ENCODE measurements around the gene PLAC8L1. TPM values are rescaled to one million over a fixed set of nuclear protein-coding genes. Genes with fewer than 3 reads are reported as not detected.

PLAC8L1 gene
- total and polyA plus RNA-seq, 2 of the 4 experiments (the other 2 are of a cell fraction): 0.27 TPM; not detected in 1

GRCh38 chr5:146130440-146131045, 25.2 kb upstream of the PLAC8L1 start:
- DNase-seq: peak; percentile 53
- Histone ChIP-seq H3K9me1 (ENCODE audit: insufficient read depth, low read length) (no peaks in the 10 kb centered on the region), H2AK9ac (replicated peaks; ENCODE audit: low read depth, low read length, poor library complexity) (no peak overlapping the region), H3K4me3 (ENCODE audit: insufficient read depth, low read depth, low read length) (no peak overlapping the region), H3K79me1 (ENCODE audit: low read depth in 1 of 2, low read length in 2 of 2) (peaks cover 0 to 8% of the 10 kb centered on the region in 2 experiments; a peak in 1 of 4 replicates), H2BK120ac (ENCODE audit: low read depth, low read length) (no peak overlapping the region), H3K27ac (ENCODE audit: insufficient read depth, low read length) (no peak overlapping the region), H3K18ac (ENCODE audit: low read depth, low read length) (no peak overlapping the region), H2BK20ac (ENCODE audit: low read depth, low read length) (no peak overlapping the region), H3K9me3 (ENCODE audit: control insufficient read depth, insufficient read depth, low read length) (no peaks in the 10 kb centered on the region), H3K23ac (ENCODE audit: low read depth, low read length) (no peak overlapping the region), H4K20me1 (ENCODE audit: insufficient read depth, low read length) (no peaks in the 10 kb centered on the region), H3K4me1 (ENCODE audit: control insufficient read depth, insufficient read depth, low read length) (no peaks in the 10 kb centered on the region), H2BK5ac (ENCODE audit: low read depth, low read length, poor library complexity, severe bottlenecking) (no peak overlapping the region), H3K4me2 (ENCODE audit: low read depth, low read length) (no peak overlapping the region), H2AK5ac (ENCODE audit: low read depth, low read length) (no peak overlapping the region), H2AFZ (replicated peaks; ENCODE audit: low read length, poor library complexity) (no peak overlapping the region), H2BK15ac (ENCODE audit: low read depth, low read length) (no peak overlapping the region), H3K14ac (replicated peaks; ENCODE audit: low read depth, low read length) (no peak overlapping the region), H4K5ac (ENCODE audit: low read depth, low read length) (no peak overlapping the region), H3K36me3 (ENCODE audit: control insufficient read depth, insufficient read depth, low read length) (peaks cover 27% of the 10 kb centered on the region), H3K4ac (ENCODE audit: low read depth, low read length) (no peak overlapping the region), H4K91ac (ENCODE audit: insufficient read depth, low read depth, low read length) (no peak overlapping the region), H4K8ac (ENCODE audit: low read depth in 2 of 2, low read length in 2 of 2) (no peak overlapping the region), H3K9ac (ENCODE audit: low read depth, low read length) (no peak overlapping the region), H3K27me3 (ENCODE audit: control insufficient read depth, insufficient read depth, low read length) (no peaks in the 10 kb centered on the region), H3K56ac (ENCODE audit: extremely low read depth, insufficient read depth, low read length) (no peak overlapping the region)
- intact Hi-C loops (cut with micrococcal nuclease) (loop anchor here (1.0 to 5.0 kb wide), 2 partner anchors 7 to 298 kb away; no protein-coding TSS in a partner anchor), dilution Hi-C loops (cut with HindIII; ENCODE audit: low sequenced_read_pairs, unreplicated experiment) (no loop called here), in situ Hi-C loops (cut with MboI; ENCODE audit: low sequenced_read_pairs) (loop anchor here (25.0 kb wide), 1 partner anchor 307 kb away; the partner anchor contains the start of gene TCERG1)
- TF ChIP-seq USF2 (IDR thresholded peaks at IDR 0.05; ENCODE audit: low read depth, low read length): no peak
- TF ChIP-seq RAD21 (IDR thresholded peaks at IDR 0.05; ENCODE audit: low read length): peak; percentile 68
- TF ChIP-seq MAFK (IDR thresholded peaks at IDR 0.05; ENCODE audit: low read depth, low read length): no peak
- TF ChIP-seq NFE2L2 (IDR thresholded peaks at IDR 0.05; ENCODE audit: low read depth, low read length): no peak
- no peak for TF ChIP-seq ELK1 (IDR thresholded peaks at IDR 0.05; ENCODE audit: borderline replicate concordance, low read depth, low read length)
- no peak for TF ChIP-seq RCOR1 (IDR thresholded peaks at IDR 0.05; ENCODE audit: insufficient replicate concordance, low read length)
- TF ChIP-seq POLR2A (IDR thresholded peaks at IDR 0.05; ENCODE audit: low read depth, low read length): no peak
- peak; percentile 51 for TF ChIP-seq SMC3 (IDR thresholded peaks at IDR 0.05; ENCODE audit: low read depth, low read length)
- TF ChIP-seq CHD1 (IDR thresholded peaks at IDR 0.05; ENCODE audit: low read depth, low read length): no peak
- TF ChIP-seq, protein P1, sequence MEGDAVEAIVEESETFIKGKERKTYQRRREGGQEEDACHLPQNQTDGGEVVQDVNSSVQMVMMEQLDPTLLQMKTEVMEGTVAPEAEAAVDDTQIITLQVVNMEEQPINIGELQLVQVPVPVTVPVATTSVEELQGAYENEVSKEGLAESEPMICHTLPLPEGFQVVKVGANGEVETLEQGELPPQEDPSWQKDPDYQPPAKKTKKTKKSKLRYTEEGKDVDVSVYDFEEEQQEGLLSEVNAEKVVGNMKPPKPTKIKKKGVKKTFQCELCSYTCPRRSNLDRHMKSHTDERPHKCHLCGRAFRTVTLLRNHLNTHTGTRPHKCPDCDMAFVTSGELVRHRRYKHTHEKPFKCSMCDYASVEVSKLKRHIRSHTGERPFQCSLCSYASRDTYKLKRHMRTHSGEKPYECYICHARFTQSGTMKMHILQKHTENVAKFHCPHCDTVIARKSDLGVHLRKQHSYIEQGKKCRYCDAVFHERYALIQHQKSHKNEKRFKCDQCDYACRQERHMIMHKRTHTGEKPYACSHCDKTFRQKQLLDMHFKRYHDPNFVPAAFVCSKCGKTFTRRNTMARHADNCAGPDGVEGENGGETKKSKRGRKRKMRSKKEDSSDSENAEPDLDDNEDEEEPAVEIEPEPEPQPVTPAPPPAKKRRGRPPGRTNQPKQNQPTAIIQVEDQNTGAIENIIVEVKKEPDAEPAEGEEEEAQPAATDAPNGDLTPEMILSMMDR (conservative IDR thresholded peaks at IDR 0.05; ENCODE audit: low read depth, low read length): peak; percentile 68
- no peak for TF ChIP-seq FOS (IDR thresholded peaks at IDR 0.05; ENCODE audit: low read depth, low read length)
- TF ChIP-seq CEBPB (IDR thresholded peaks at IDR 0.05; ENCODE audit: low read depth, low read length): peak; percentile 76
- no peak for TF ChIP-seq BHLHE40 (IDR thresholded peaks at IDR 0.05; ENCODE audit: low read depth, low read length)
- TF ChIP-seq MAZ (IDR thresholded peaks at IDR 0.05; ENCODE audit: borderline replicate concordance, low read depth, low read length): no peak
- TF ChIP-seq RFX5 (IDR thresholded peaks at IDR 0.05; ENCODE audit: low read depth, low read length): no peak
- TF ChIP-seq MXI1 (IDR thresholded peaks at IDR 0.05; ENCODE audit: borderline replicate concordance, low read depth, low read length): no peak
- CTCF ChIA-PET: interaction anchor here (0.9 to 1.2 kb wide), 2 partner anchors 10 to 11 kb away, joined by 3 read pairs; no protein-coding TSS in a partner anchor
- POLR2A ChIA-PET (ENCODE audit: unreplicated experiment): no interaction called here
- BruUV-seq (replicated peaks): no TSS peak
- no peak for ATAC-seq (ENCODE audit: low read depth)
- no CpG with 5 or more reads among the region's 3 CpGs for WGBS, 2 experiments (ENCODE audit: extremely low coverage in 2 of 2, insufficient read length in 1 of 2)

All from IMR-90 (cell line).